Breast epithelium (tissue), 3 donors: Measurements from ENCODE around the gene PQBP1.

Experiments
- POLR2A ChIP-seq: fragments of 450-650 bp; IDR thresholded peaks from one replicate; pipeline ENCODE4 v1.6.1; 2016; ENCODE audit warnings: antibody characterized with exemption, mild to moderate bottlenecking, moderate library complexity
- TF ChIP-seq, protein P1 (sequence below), 3 donors: fragments of 450-650 bp; IDR thresholded peaks; one replicate each; pipeline ENCODE4 v1.5.1; 2016 to 2017; ENCODE audit warnings: antibody characterized with exemption in 3 of 3, mild to moderate bottlenecking in 3 of 3, moderate library complexity in 3 of 3

DNA sequence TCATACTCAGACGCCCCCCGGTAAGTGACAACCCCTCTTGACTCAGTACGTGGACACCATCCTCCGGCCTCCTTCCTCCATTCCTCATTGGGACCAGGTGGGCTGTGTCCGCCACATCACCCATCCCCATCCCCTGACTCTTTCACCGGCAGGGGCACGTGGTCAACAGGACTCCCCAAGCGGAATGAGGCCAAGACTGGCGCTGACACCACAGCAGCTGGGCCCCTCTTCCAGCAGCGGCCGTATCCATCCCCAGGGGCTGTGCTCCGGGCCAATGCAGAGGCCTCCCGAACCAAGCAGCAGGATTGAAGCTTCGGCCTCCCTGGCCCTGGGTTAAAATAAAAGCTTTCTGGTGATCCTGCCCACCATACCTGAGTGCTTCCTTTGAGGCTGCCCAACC is 5.0 kb downstream of the PQBP1 start:
- TF ChIP-seq POLR2A = no peak
- TF ChIP-seq, protein P1, sequence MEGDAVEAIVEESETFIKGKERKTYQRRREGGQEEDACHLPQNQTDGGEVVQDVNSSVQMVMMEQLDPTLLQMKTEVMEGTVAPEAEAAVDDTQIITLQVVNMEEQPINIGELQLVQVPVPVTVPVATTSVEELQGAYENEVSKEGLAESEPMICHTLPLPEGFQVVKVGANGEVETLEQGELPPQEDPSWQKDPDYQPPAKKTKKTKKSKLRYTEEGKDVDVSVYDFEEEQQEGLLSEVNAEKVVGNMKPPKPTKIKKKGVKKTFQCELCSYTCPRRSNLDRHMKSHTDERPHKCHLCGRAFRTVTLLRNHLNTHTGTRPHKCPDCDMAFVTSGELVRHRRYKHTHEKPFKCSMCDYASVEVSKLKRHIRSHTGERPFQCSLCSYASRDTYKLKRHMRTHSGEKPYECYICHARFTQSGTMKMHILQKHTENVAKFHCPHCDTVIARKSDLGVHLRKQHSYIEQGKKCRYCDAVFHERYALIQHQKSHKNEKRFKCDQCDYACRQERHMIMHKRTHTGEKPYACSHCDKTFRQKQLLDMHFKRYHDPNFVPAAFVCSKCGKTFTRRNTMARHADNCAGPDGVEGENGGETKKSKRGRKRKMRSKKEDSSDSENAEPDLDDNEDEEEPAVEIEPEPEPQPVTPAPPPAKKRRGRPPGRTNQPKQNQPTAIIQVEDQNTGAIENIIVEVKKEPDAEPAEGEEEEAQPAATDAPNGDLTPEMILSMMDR (IDR thresholded peaks at IDR 0.05) = no peak
